OCI-LY3 (cell line): ENCODE results near the gene SBSN.

ENCODE experiments used
- H2AFZ ChIP-seq: fragments of 200-600, 300-600 bp; shearing (Covaris generic); 2 replicates; pipeline ENCODE4 v1.6.0; 2014; ENCODE audit warnings: antibody characterized with exemption, low read depth, low read length
- H3K27ac ChIP-seq: fragments of 200-600, 300-600 bp; sonication (generic); 2 replicates; pipeline ENCODE4 v1.5.1; 2014; ENCODE audit warnings: mild to moderate bottlenecking, low read length, moderate library complexity, mixed read lengths
- H3K27me3 ChIP-seq: fragments of 200-600, 300-600 bp; sonication (generic); 2 replicates; pipeline ENCODE4 v1.6.1; 2014; ENCODE audit warnings: low read depth, low read length, mixed read lengths
- H3K36me3 ChIP-seq: fragments of 200-600, 300-600 bp; sonication (generic); replicated peaks from 2 replicates; pipeline ENCODE3; 2014; ENCODE audit warnings: low read depth, low read length, mixed read lengths
- H3K4me1 ChIP-seq: fragments of 300-600, 200-600 bp; sonication (generic); 2 replicates; pipeline ENCODE4 v1.6.1; 2014; ENCODE audit warnings: low read length, mixed read lengths
- H3K4me2 ChIP-seq: fragments of 200-600, 300-600 bp; sonication (generic); 2 replicates; pipeline ENCODE4 v1.6.1; 2014; ENCODE audit warnings: low read length, mixed read lengths
- H3K4me3 ChIP-seq: fragments of 300-600, 200-600 bp; sonication (generic); 2 replicates; pipeline ENCODE4 v1.5.1; 2014; ENCODE audit warnings: antibody characterized with exemption, mild to moderate bottlenecking, low read length, moderate library complexity
- H3K79me2 ChIP-seq: fragments of 300-600, 200-600 bp; shearing (Covaris generic); 2 replicates; pipeline ENCODE4 v1.6.1; 2014; ENCODE audit warnings: mild to moderate bottlenecking, low read length, mixed read lengths
- H3K9ac ChIP-seq: fragments of 300-600, 200-600 bp; shearing (Covaris generic); 2 replicates; pipeline ENCODE4 v1.6.0; 2014; ENCODE audit warnings: mild to moderate bottlenecking, low read length, moderate library complexity
- H3K9me3 ChIP-seq: fragments of 200-600, 300-600 bp; shearing (Covaris generic); 2 replicates; pipeline ENCODE4 v1.6.1; 2014; ENCODE audit warnings: low read length, mixed read lengths; ENCODE audit not compliant: insufficient read depth
- H4K20me1 ChIP-seq: fragments of 200-600, 300-600 bp; sonication (generic); 2 replicates; pipeline ENCODE4 v1.6.1; 2016; ENCODE audit warnings: low read length, mixed read lengths; ENCODE audit not compliant: insufficient read depth
- EZH2phosphoT487 ChIP-seq: fragments of 200-600 bp; shearing (Covaris generic); IDR thresholded peaks from 2 replicates; pipeline ENCODE4 v1.6.1; 2018; ENCODE audit warnings: antibody characterized with exemption, mixed run types, low read depth
- TF ChIP-seq, protein P1 (sequence below): fragments of 200-600, 300-600 bp; sonication (generic); IDR thresholded peaks from 2 replicates; pipeline ENCODE4 v1.5.1; 2014; ENCODE audit warnings: antibody characterized with exemption, low read length, low read depth

SBSN gene

DNA sequence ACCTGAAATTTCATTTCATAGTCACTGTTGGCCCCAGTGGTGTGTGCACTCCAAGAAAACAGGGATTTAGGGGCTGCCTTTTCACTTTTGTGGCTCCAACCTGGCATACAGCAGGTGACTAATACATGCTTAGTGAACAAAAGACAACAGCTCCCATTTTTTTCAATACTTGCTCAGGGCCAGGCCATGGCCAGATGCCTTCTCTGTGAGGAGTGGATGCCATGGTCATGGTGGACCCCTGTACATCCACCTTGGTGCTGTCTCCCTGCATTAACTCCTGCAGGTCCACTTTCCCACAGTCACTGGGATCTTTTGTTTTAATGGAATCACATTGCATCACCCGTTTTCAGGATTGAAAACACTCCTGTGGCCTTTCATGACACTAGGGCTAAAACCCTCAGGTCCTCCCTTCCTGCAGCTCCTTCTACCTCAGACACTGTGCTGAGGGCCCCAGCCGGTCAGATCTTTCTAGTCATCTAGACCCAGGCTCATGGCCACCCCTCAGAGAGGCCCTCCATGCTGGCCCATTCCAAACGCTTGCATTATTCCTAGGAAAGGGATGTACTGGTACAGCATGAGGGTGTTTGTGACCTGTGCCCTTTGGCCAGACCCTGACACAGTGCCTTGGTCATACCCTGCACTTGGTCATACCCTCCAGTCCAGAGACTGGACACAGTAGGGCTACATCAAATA is 16.1 kb upstream of the SBSN start:
- Histone ChIP-seq H3K4me2 (peak overlapping the region; percentile 99), H3K4me1 (peaks cover 25% of the 10 kb centered on the region), H3K4me3 (peak overlapping the region; percentile 89), H3K27me3 (no peaks in the 10 kb centered on the region), H4K20me1 (no peaks in the 10 kb centered on the region; the same call in 1 of the 2 replicates), H2AFZ (no peak overlapping the region; the same call in 1 of the 2 replicates), H3K9ac (peak overlapping the region; percentile 94), H3K36me3 (peaks cover 16% of the 10 kb centered on the region), H3K27ac (peak overlapping the region; percentile 51; the same call in 1 of the 2 replicates), H3K79me2 (peaks cover 36% of the 10 kb centered on the region), H3K9me3 (no peaks in the 10 kb centered on the region)
- TF ChIP-seq, protein P1, sequence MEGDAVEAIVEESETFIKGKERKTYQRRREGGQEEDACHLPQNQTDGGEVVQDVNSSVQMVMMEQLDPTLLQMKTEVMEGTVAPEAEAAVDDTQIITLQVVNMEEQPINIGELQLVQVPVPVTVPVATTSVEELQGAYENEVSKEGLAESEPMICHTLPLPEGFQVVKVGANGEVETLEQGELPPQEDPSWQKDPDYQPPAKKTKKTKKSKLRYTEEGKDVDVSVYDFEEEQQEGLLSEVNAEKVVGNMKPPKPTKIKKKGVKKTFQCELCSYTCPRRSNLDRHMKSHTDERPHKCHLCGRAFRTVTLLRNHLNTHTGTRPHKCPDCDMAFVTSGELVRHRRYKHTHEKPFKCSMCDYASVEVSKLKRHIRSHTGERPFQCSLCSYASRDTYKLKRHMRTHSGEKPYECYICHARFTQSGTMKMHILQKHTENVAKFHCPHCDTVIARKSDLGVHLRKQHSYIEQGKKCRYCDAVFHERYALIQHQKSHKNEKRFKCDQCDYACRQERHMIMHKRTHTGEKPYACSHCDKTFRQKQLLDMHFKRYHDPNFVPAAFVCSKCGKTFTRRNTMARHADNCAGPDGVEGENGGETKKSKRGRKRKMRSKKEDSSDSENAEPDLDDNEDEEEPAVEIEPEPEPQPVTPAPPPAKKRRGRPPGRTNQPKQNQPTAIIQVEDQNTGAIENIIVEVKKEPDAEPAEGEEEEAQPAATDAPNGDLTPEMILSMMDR: no peak
- no peak for TF ChIP-seq EZH2phosphoT487

DNA sequence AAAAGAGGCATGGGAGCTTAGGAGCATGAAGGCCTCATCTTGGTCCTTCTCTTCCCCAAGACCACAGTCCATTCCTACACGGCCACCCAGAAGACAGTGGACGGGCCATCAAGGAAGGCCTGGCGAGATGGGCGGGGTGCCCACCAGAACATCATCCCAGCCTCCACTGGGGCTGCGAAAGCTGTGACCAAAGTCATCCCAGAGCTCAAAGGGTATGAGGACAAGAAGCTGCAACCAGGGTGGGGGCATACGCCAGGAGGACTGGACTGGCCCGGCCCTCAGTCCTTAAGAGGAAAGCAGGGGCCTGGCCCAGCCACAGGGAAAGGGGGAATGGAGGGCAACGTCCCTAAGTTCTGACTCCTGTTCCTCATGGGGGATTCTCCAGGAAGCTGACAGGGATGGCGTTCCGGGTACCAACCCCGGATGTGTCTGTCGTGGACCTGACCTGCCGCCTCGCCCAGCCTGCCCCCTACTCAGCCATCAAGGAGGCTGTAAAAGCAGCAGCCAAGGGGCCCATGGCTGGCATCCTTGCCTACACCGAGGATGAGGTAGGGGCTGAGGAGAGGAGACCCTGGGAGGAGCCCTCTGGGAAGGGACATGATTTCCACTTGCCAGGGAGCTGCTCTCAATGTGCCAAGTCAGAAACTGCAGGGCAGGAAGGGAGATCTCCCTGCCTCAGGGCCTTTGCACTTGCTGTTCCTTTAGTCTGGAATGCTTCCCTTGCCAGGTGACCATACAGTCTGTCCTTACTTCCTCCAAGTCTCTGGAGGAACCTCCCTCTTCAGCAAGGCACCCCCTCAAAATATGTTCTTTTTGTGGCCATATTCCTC is 15.4 kb upstream of the SBSN start:
- Histone ChIP-seq H3K27me3 (no peaks in the 10 kb centered on the region), H3K9ac (no peak overlapping the region), H2AFZ (no peak overlapping the region), H3K79me2 (peaks cover 36% of the 10 kb centered on the region), H3K4me3 (no peak overlapping the region), H3K4me2 (peak overlapping the region; percentile 99; the same call in 1 of the 2 replicates), H3K4me1 (peaks cover 19% of the 10 kb centered on the region), H3K36me3 (peaks cover 16% of the 10 kb centered on the region), H3K27ac (no peak overlapping the region), H4K20me1 (no peaks in the 10 kb centered on the region; the same call in 1 of the 2 replicates), H3K9me3 (no peaks in the 10 kb centered on the region)
- TF ChIP-seq, protein P1: no peak
- no peak for TF ChIP-seq EZH2phosphoT487

DNA sequence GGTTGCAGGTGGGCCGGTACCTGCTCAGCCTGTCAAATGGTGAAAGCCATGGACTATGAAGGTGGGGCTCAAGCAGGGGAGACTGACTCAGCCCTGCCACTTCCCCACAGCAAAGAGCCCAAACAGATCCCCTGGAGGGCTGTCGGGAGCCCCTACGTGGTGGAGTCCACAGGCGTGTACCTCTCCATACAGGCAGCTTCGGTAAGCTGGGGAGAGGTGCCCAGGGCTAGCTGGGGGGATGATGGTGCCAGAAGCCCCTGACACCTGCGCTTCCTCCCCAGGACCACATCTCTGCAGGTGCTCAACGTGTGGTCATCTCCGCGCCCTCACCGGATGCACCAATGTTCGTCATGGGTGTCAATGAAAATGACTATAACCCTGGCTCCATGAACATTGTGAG is 14.1 kb upstream of the SBSN start:
- H3K36me3 ChIP-seq: peaks cover 12% of the 10 kb centered on the region
- TF ChIP-seq, protein P1: no peak
- no peak for TF ChIP-seq EZH2phosphoT487
- peaks cover 35% of the 10 kb centered on the region for H3K79me2 ChIP-seq

DNA sequence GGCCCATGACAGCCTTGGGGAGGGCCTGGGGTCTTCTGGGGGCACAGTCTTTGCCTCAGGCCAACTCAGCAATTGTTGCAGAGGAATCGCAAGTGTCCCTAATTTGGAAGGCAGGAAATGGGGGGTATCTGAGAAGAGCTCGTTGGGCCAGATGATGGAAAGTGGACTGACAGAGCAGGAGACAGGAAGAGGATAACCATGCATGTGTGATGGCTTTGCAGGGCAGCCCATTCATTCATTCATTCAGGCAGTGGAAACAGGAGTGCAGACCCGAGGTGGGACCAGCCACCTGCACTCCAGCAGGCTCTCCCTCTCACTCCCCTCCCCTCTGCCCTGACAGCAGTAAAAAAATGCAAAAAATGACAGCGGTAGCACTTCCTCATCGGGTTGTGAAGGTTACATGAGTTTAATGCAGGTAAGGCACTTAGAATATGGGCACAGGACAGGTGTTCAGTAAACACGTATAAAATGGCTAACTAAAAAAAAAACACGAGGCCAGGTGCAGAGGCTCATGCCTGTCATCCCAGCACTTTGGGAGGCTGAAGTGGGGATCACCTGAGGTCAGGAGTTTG is 12.3 kb upstream of the SBSN start:
- H3K27ac ChIP-seq: no peak overlapping the region

More for the DNA sequence above, 14.1 kb upstream of the SBSN start:
- peaks cover 15% of the 10 kb centered on the region for H3K4me1 ChIP-seq
- no peaks in the 10 kb centered on the region for H4K20me1 ChIP-seq
- H3K9ac ChIP-seq: no peak overlapping the region
- H3K4me2 ChIP-seq: no peak overlapping the region
- no peak overlapping the region for H2AFZ ChIP-seq
- H3K27ac ChIP-seq: no peak overlapping the region
- H3K4me3 ChIP-seq: no peak overlapping the region
- no peaks in the 10 kb centered on the region for H3K9me3 ChIP-seq
- H3K27me3 ChIP-seq: no peaks in the 10 kb centered on the region

More for the DNA sequence above, 12.3 kb upstream of the SBSN start:
- H3K4me2 ChIP-seq: no peak overlapping the region
- peaks cover 8% of the 10 kb centered on the region for H3K4me1 ChIP-seq
- no peaks in the 10 kb centered on the region for H4K20me1 ChIP-seq
- no peaks in the 10 kb centered on the region for H3K9me3 ChIP-seq
- H2AFZ ChIP-seq: no peak overlapping the region
- TF ChIP-seq EZH2phosphoT487: no peak
- TF ChIP-seq, protein P1: no peak
- peaks cover 17% of the 10 kb centered on the region for H3K79me2 ChIP-seq
- no peaks in the 10 kb centered on the region for H3K27me3 ChIP-seq
- peaks cover 6% of the 10 kb centered on the region for H3K36me3 ChIP-seq
- no peak overlapping the region for H3K9ac ChIP-seq
- no peak overlapping the region for H3K4me3 ChIP-seq
